Motor neuron (in vitro differentiated cells): ENCODE results near the gene RPS6KB2. TPM values are rescaled to one million over a fixed set of nuclear protein-coding genes. Genes with fewer than 3 reads are reported as not detected.

Experiments
- ATAC-seq, 8 experiments: fragments of 200-7000 bp; cut with Tn5 transposase; replicated peaks in 6 of 8; 2 replicates each; pipeline ENCODE4 v1.8.0; 2021; ENCODE audit warnings: mild to moderate bottlenecking in 8 of 8, moderate library complexity in 8 of 8
- H3K27ac ChIP-seq, 2 donors: fragments of 250-450 bp; sonication (Bioruptor Pico); 2 replicates each; pipeline ENCODE4 v1.9.0; 2021; ENCODE audit warnings: antibody characterized with exemption in 2 of 2, mild to moderate bottlenecking in 2 of 2, moderate library complexity in 1 of 2
- H3K4me1 ChIP-seq, 2 donors: fragments of 250-450 bp; sonication (Bioruptor Pico); replicated peaks in 1 of 2; 2 replicates each; pipeline ENCODE4 v1.6.1; 2021; ENCODE audit warnings: antibody characterized with exemption in 2 of 2, mild to moderate bottlenecking in 2 of 2, moderate library complexity in 1 of 2
- H3K4me3 ChIP-seq, 5 donors: fragments of 250-450 bp; sonication (Bioruptor Pico); 2 replicates each; pipeline ENCODE4 v1.9.0; 2021; ENCODE audit warnings: antibody characterized with exemption in 5 of 5, mild to moderate bottlenecking in 5 of 5, moderate library complexity in 4 of 5
- whole genome bisulfite sequencing, 10 experiments: fragments of 450-650 bp; shearing (Covaris generic); methylation state at CpG; one replicate each; pipeline ENCODE4 v1.0.0; 2022; 5-methylcytosine and 5-hydroxymethylcytosine counted together
- in situ Hi-C, 9 experiments: fragments of 400-800 bp; cut with MboI; loops; one replicate each; pipeline ENCODE4 v1.15.0; 2021; ENCODE audit warnings: low sequenced_read_pairs in 9 of 9, low pct_unique_long_range_greater_than_20kb in 2 of 9; ENCODE audit not compliant: unreplicated experiment in 9 of 9
- total RNA-seq, 8 experiments: library from RNA; unstranded; fragments of 300-600 nt; gene quantifications; 2 replicates each; pipeline versions ENCODE4 v1.2.3 to v1.2.4, GENCODE V29; 2022

The RPS6KB2 gene
- total RNA-seq, 8 experiments from 2014 or later = 21.8 to 48.3 (median 30.6) TPM

- in situ Hi-C loops = no loop called here
- H3K4me1 ChIP-seq = peaks cover 17 to 19% of the 10 kb centered on the region in 2 donors
- H3K27ac ChIP-seq = no peak overlapping the region
- ATAC-seq = no peak
- no peak overlapping the region for H3K4me3 ChIP-seq
- WGBS, 10 experiments = 25 to 100% (median 73%) methylated on average over 1 to 6 of the region's 18 CpGs; no CpG with 5 or more reads in 4 of the 10 experiments
These were observed 19.7 kb upstream of the RPS6KB2 start for GRCh38 chr11:67408437-67409200.

- H3K4me1 ChIP-seq = peaks cover 17 to 19% of the 10 kb centered on the region in 2 donors
- in situ Hi-C loops = no loop called here
- WGBS, 10 experiments = 70 to 80% methylated on average over 1 to 2 of the region's 24 CpGs; no CpG with 5 or more reads in 8 of the 10 experiments
- no peak for ATAC-seq
- H3K4me3 ChIP-seq = no peak overlapping the region
- no peak overlapping the region for H3K27ac ChIP-seq
These were observed 19.0 kb upstream of the RPS6KB2 start for GRCh38 chr11:67409261-67409666.

GRCh38 chr11:67409781-67410368, 18.4 kb upstream of the RPS6KB2 start:
- peak in 4 of 8 experiments; percentile 10 to 31 (median 16) for ATAC-seq
- Histone ChIP-seq H3K27ac (no peak overlapping the region), H3K4me1 (peaks cover 17 to 19% of the 10 kb centered on the region in 2 donors), H3K4me3 (no peak overlapping the region)
- in situ Hi-C loops = no loop called here
- 20 to 75% (median 49%) methylated on average over 1 to 4 of the region's 13 CpGs; no CpG with 5 or more reads in 6 of the 10 experiments for whole genome bisulfite sequencing, 10 experiments

GRCh38 chr11:67410369-67410831, 17.9 kb upstream of the RPS6KB2 start:
- Histone ChIP-seq H3K4me3 (no peak overlapping the region), H3K4me1 (peaks cover 17 to 19% of the 10 kb centered on the region in 2 donors), H3K27ac (no peak overlapping the region)
- peak in 5 of 8 experiments; percentile 16 to 45 (median 27) for ATAC-seq
- 73% methylated on average over 5 of the region's 15 CpGs; no CpG with 5 or more reads in 9 of the 10 experiments for WGBS, 10 experiments
- in situ Hi-C loops = no loop called here

GRCh38 chr11:67410984-67411784, 17.1 kb upstream of the RPS6KB2 start:
- 14 to 90% (median 48%) methylated on average over 2 to 12 of the region's 17 CpGs; no CpG with 5 or more reads in 4 of the 10 experiments for WGBS, 10 experiments
- in situ Hi-C loops = no loop called here
- Histone ChIP-seq H3K27ac (no peak overlapping the region), H3K4me1 (peaks cover 17 to 19% of the 10 kb centered on the region in 2 donors), H3K4me3 (no peak overlapping the region)
- no peak for ATAC-seq

- ATAC-seq = no peak
- Histone ChIP-seq H3K27ac (no peak overlapping the region), H3K4me1 (peaks cover 17 to 19% of the 10 kb centered on the region in 2 donors), H3K4me3 (no peak overlapping the region)
- in situ Hi-C loops = no loop called here
- WGBS, 10 experiments = 17 to 90% (median 74%) methylated on average over 1 to 5 of the region's 7 CpGs; no CpG with 5 or more reads in 4 of the 10 experiments
These were observed 16.5 kb upstream of the RPS6KB2 start for GRCh38 chr11:67411785-67412152.

GRCh38 chr11:67412495-67413179, 15.7 kb upstream of the RPS6KB2 start:
- 0 to 84% (median 27%) methylated on average over 1 to 5 of the region's 9 CpGs; no CpG with 5 or more reads in 6 of the 10 experiments for WGBS, 10 experiments

GRCh38 chr11:67413266-67413849, 14.9 kb upstream of the RPS6KB2 start:
- 0 to 60% (median 45%) methylated on average over 1 to 2 of the region's 2 CpGs; no CpG with 5 or more reads in 4 of the 10 experiments for WGBS, 10 experiments
- in situ Hi-C loops = no loop called here
- no peak overlapping the region for H3K27ac ChIP-seq
- no peak overlapping the region for H3K4me3 ChIP-seq
- peaks cover 7 to 8% of the 10 kb centered on the region in 2 donors for H3K4me1 ChIP-seq
- peak in 1 of 8 experiments; percentile 29 for ATAC-seq

More at GRCh38 chr11:67412495-67413179, 15.7 kb upstream of the RPS6KB2 start:
- in situ Hi-C loops = no loop called here
- peaks cover 10 to 14% of the 10 kb centered on the region in 2 donors for H3K4me1 ChIP-seq
- no peak overlapping the region for H3K27ac ChIP-seq
- no peak for ATAC-seq
- no peak overlapping the region for H3K4me3 ChIP-seq

- H3K4me1 ChIP-seq = peaks cover 5 to 6% of the 10 kb centered on the region in 2 donors
- peak in 2 of 8 experiments; percentile 5 to 21 for ATAC-seq
These were observed 12.6 kb upstream of the RPS6KB2 start, which contains the start of gene CARNS1 for GRCh38 chr11:67415501-67416304. Gene CARNS1, plus strand, starts transcription at chr11:67415678. Its CDS starts 522 bp downstream, at chr11:67416200.

GRCh38 chr11:67416416-67417335, 11.6 kb upstream of the RPS6KB2 start:
- Histone ChIP-seq H3K4me1 (peaks cover 5 to 6% of the 10 kb centered on the region in 2 donors), H3K27ac (no peak overlapping the region), H3K4me3 (no peak overlapping the region)
- in situ Hi-C loops = no loop called here
- WGBS, 10 experiments = 20 to 80% (median 65%) methylated on average over 1 to 9 of the region's 21 CpGs; no CpG with 5 or more reads in 3 of the 10 experiments
- ATAC-seq = peak in 1 of 8 experiments; percentile 1

More at GRCh38 chr11:67415501-67416304, 12.6 kb upstream of the RPS6KB2 start, which contains the start of gene CARNS1:
- WGBS, 10 experiments = no CpG with 5 or more reads among the region's 67 CpGs
- Histone ChIP-seq H3K4me3 (no peak within 1 kb of the TSS), H3K27ac (no peak within 1 kb of the TSS)
- in situ Hi-C loops = no loop called here
